ENCODE results near the gene PPP1CC. TPM values are rescaled to one million over a fixed set of nuclear protein-coding genes. Genes with fewer than 3 reads are reported as not detected.

PPP1CC gene
- total RNA-seq, 2 donors from 2014 or later: 99.5 to 199 TPM

DNA sequence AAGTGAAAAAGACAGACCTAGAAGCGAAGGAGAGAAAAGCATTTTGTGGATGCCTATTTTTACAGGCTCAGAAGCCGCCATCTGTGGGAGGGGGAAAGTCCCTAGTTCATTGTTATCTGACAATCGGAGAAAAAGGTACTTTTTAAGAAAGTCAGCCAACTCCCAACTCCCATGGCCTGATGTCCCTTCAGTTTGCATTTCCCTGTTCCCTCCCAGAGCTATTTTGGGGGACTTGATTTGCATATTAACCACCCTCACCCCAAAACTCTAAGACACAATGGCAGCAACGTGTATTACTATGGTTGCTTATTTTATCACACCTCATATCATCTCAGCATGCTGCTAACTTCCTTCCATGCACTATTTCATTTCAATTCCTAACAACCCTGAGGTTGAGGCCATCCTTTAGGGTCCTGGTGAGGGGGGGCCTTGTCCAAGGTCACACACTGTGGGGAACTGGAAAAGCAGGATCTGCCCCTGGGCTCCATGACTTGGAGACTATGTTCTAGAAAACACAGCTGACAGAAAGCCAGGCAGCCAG, 72.5 kb downstream of the PPP1CC start:
- H3K27ac ChIP-seq: no peak overlapping the region
- DNase-seq (ENCODE audit: low spot score): no peak
- no peaks in the 10 kb centered on the region for H3K27me3 ChIP-seq
- H3K4me3 ChIP-seq: no peak overlapping the region
- no peak for TF ChIP-seq CTCF (IDR thresholded peaks at IDR 0.05)
- H3K9me3 ChIP-seq: peaks cover 0 to 22% of the 10 kb centered on the region in 2 donors
- no peaks in the 10 kb centered on the region for H3K36me3 ChIP-seq
- no peaks in the 10 kb centered on the region for H3K4me1 ChIP-seq

Other genes starting within 250 kb of the PPP1CC start
- gene VPS29, start 240.8 kb downstream of the PPP1CC start, total RNA-seq: 10 to 100 TPM; 65.7 to 96.1 TPM
- 1 to 10 TPM in 1 of 2 donors, under 1 TPM in 1; 0.26 to 1.2 TPM for gene RAD9B, start 240.6 kb downstream of the PPP1CC start, total RNA-seq
- 10 to 100 TPM; 32.1 to 53.6 TPM for gene PPTC7, start 159.6 kb downstream of the PPP1CC start, total RNA-seq
- 10 to 100 TPM; 23.7 to 29.0 TPM for gene TCTN1, start 128.8 kb downstream of the PPP1CC start, total RNA-seq
- 10 to 100 TPM; 21.7 to 24.1 TPM for gene HVCN1, start 53.8 kb downstream of the PPP1CC start, total RNA-seq
- not detected for gene CCDC63, start 104.1 kb upstream of the PPP1CC start, total RNA-seq
- 100 to 1,000 TPM; 142 to 227 TPM for gene MYL2, start 177.7 kb upstream of the PPP1CC start, total RNA-seq